H1 (cell line): ENCODE data around the gene PFKFB1. TPM values are rescaled to one million over a fixed set of nuclear protein-coding genes. Genes with fewer than 3 reads are reported as not detected.

ENCODE experiments used
- CTCF ChIA-PET: fragments of 300-600 bp; sonication (Branson Sonifier 250); formaldehyde crosslinking; loops from one replicate; lab custom pipeline; 2021; ENCODE audit not compliant: partially characterized antibody; lab: Charles Lee
- POLR2A ChIA-PET: fragments of 300-600 bp; sonication (Branson Sonifier 250); formaldehyde crosslinking; loops from one replicate; lab custom pipeline; 2021; ENCODE audit warnings: inconsistent platforms; ENCODE audit not compliant: partially characterized antibody; lab: Charles Lee
- DNase-seq, 2 experiments: peaks; one replicate each; pipeline versions ENCODE4 v3.0.0 to v3.0.0-alpha.2; 2010 to 2022; ENCODE audit warnings: low spot score in 2 of 2, low read depth in 1 of 2, mixed read lengths in 1 of 2
- FAIRE-seq: peaks from 2 replicates; lab custom pipeline; 2011; peaks lifted over from hg19 to GRCh38; lab: Jason Lieb, UNC
- H2AFZ ChIP-seq: 2 replicates; pipeline ENCODE4 v1.8.1; 2012; ENCODE audit warnings: low read length, inconsistent platforms
- H2AK5ac ChIP-seq: 2 replicates; pipeline ENCODE4 v1.6.1; 2013; ENCODE audit warnings: low read depth, low read length
- H2BK120ac ChIP-seq: replicated peaks from 2 replicates; pipeline ENCODE3; 2013; ENCODE audit warnings: low read depth, low read length, inconsistent platforms
- H2BK12ac ChIP-seq: 2 replicates; pipeline ENCODE4 v1.6.1; 2013; ENCODE audit warnings: low read depth, low read length
- H2BK15ac ChIP-seq: 2 replicates; pipeline ENCODE4 v1.6.1; 2013; ENCODE audit warnings: low read length
- H2BK20ac ChIP-seq: 2 replicates; pipeline ENCODE4 v1.6.1; 2013; ENCODE audit warnings: low read length
- H2BK5ac ChIP-seq: 2 replicates; pipeline ENCODE4 v1.6.1; 2013; ENCODE audit warnings: low read depth, low read length
- H3K14ac ChIP-seq: 2 replicates; pipeline ENCODE4 v1.6.1; 2013; ENCODE audit warnings: inconsistent platforms; ENCODE audit not compliant: insufficient read length
- H3K18ac ChIP-seq: 2 replicates; pipeline ENCODE4 v1.6.1; 2013; ENCODE audit warnings: low read length; ENCODE audit errors: extremely low read depth
- H3K23ac ChIP-seq: 2 replicates; pipeline ENCODE4 v1.6.1; 2013; ENCODE audit warnings: inconsistent platforms; ENCODE audit not compliant: insufficient read length
- H3K23me2 ChIP-seq: 2 replicates; pipeline ENCODE4 v1.6.1; 2013; ENCODE audit warnings: low read depth, low read length
- H3K27ac ChIP-seq: 2 replicates; pipeline ENCODE4 v1.6.1; 2011; ENCODE audit warnings: low read depth, low read length, inconsistent platforms
- H3K27me3 ChIP-seq, 4 experiments: replicated peaks in 1 of 4; 1 replicate in 1 of 4; 2 replicates in 3 of 4; pipeline versions ENCODE4 v1.6.1 to v1.8.1; 2011 to 2013; ENCODE audit warnings: low read length in 3 of 4, mild to moderate bottlenecking in 3 of 4, inconsistent platforms in 2 of 4, mixed read lengths in 2 of 4, moderate library complexity in 1 of 4; ENCODE audit not compliant: control insufficient read depth in 3 of 4, insufficient read depth in 3 of 4; ENCODE audit errors: extremely low read depth in 1 of 4
- H3K36me3 ChIP-seq, 4 experiments: 2 replicates each; pipeline versions ENCODE4 v1.6.1 to v1.8.1; 2011 to 2013; ENCODE audit warnings: mild to moderate bottlenecking in 4 of 4, low read length in 3 of 4, moderate library complexity in 2 of 4, control low read depth in 1 of 4, inconsistent platforms in 1 of 4; ENCODE audit not compliant: insufficient read depth in 4 of 4, control insufficient read depth in 2 of 4
- H3K4ac ChIP-seq: replicated peaks from 2 replicates; pipeline ENCODE3; 2013; ENCODE audit warnings: low read length, low read depth, mixed read lengths, inconsistent platforms; ENCODE audit not compliant: insufficient read length
- H3K4me1 ChIP-seq, 4 experiments: replicated peaks in 1 of 4; 1 replicate in 1 of 4; 2 replicates in 3 of 4; pipeline versions ENCODE4 v1.6.1 to v1.8.1; 2011 to 2013; ENCODE audit warnings: low read length in 3 of 4, inconsistent platforms in 2 of 4, mixed read lengths in 1 of 4; ENCODE audit not compliant: insufficient read depth in 4 of 4, control insufficient read depth in 3 of 4
- H3K4me2 ChIP-seq, 2 experiments: 2 replicates each; pipeline versions ENCODE4 v1.6.1 to v1.8.1; 2011 to 2013; ENCODE audit warnings: low read depth in 2 of 2, low read length in 2 of 2, control low read depth in 1 of 2, inconsistent platforms in 1 of 2, mild to moderate bottlenecking in 1 of 2; ENCODE audit not compliant: insufficient read depth in 1 of 2
- H3K4me3 ChIP-seq, 4 experiments: fragments of 200-600, 300-600 bp in 1 of 4; sonication (generic), shearing (Covaris generic), sonication (Bioruptor Twin) in 1 of 4; 2 replicates each; pipeline versions ENCODE4 v1.5.1 to v1.8.1; 2011 to 2016; ENCODE audit warnings: low read length in 4 of 4, low read depth in 3 of 4, control low read depth in 2 of 4, inconsistent platforms in 2 of 4, mild to moderate bottlenecking in 2 of 4, mixed read lengths in 1 of 4, moderate library complexity in 1 of 4; ENCODE audit not compliant: insufficient read depth in 2 of 4; ENCODE audit errors: extremely low read depth in 1 of 4
- H3K56ac ChIP-seq: replicated peaks from 2 replicates; pipeline ENCODE3; 2013; ENCODE audit warnings: low read depth, mild to moderate bottlenecking, mixed read lengths, low read length, inconsistent platforms; ENCODE audit not compliant: insufficient read length
- H3K79me1 ChIP-seq: 2 replicates; pipeline ENCODE4 v1.6.1; 2013; ENCODE audit warnings: low read depth, low read length, control low read depth
- H3K79me2 ChIP-seq, 2 experiments: 2 replicates each; pipeline versions ENCODE4 v1.6.1 to v1.8.1; 2012 to 2013; ENCODE audit warnings: low read length in 2 of 2, mild to moderate bottlenecking in 2 of 2, inconsistent platforms in 1 of 2; ENCODE audit not compliant: insufficient read depth in 2 of 2, control insufficient read depth in 1 of 2
- H3K9ac ChIP-seq, 4 experiments: replicated peaks in 1 of 4; 1 replicate in 1 of 4; 2 replicates in 3 of 4; pipeline versions ENCODE4 v1.6.1 to v1.8.1; 2011 to 2013; ENCODE audit warnings: low read depth in 3 of 4, low read length in 3 of 4, control low read depth in 2 of 4, mild to moderate bottlenecking in 2 of 4, moderate library complexity in 2 of 4, inconsistent platforms in 1 of 4; ENCODE audit errors: extremely low read depth in 1 of 4
- H3K9me3 ChIP-seq, 2 experiments: 2 replicates each; pipeline versions ENCODE4 v1.6.1 to v1.8.1; 2012 to 2013; ENCODE audit warnings: mild to moderate bottlenecking in 2 of 2, moderate library complexity in 2 of 2, control low read depth in 1 of 2, inconsistent platforms in 1 of 2, low read depth in 1 of 2, low read length in 1 of 2, mixed read lengths in 1 of 2; ENCODE audit not compliant: insufficient read depth in 2 of 2
- H4K20me1 ChIP-seq, 2 experiments: replicated peaks in 1 of 2; 2 replicates each; pipeline versions ENCODE3 to v1.8.1; 2011 to 2013; ENCODE audit warnings: inconsistent platforms in 2 of 2, low read length in 2 of 2, mild to moderate bottlenecking in 1 of 2; ENCODE audit not compliant: insufficient read depth in 2 of 2, control insufficient read depth in 1 of 2
- H4K5ac ChIP-seq: 2 replicates; pipeline ENCODE4 v1.6.1; 2013; ENCODE audit warnings: low read length, low read depth, mixed read lengths, inconsistent platforms; ENCODE audit not compliant: insufficient read length
- H4K8ac ChIP-seq: 2 replicates; pipeline ENCODE4 v1.8.0; 2013; ENCODE audit warnings: mild to moderate bottlenecking, moderate library complexity, low read length, inconsistent platforms; ENCODE audit not compliant: insufficient read depth; ENCODE audit errors: extremely low read depth
- H4K91ac ChIP-seq: replicated peaks from 2 replicates; pipeline ENCODE3; 2013; ENCODE audit warnings: low read length, mixed read lengths, inconsistent platforms; ENCODE audit not compliant: insufficient read length
- BRCA1 ChIP-seq: IDR thresholded peaks from 2 replicates; pipeline ENCODE4 v1.6.1; 2012; ENCODE audit warnings: low read depth, low read length, improper control_type of control experiment
- CBX8 ChIP-seq: fragments of 300-800, 300-1000 bp; sonication (generic); IDR thresholded peaks from 2 replicates; pipeline ENCODE4 v1.7.1; 2016; ENCODE audit warnings: low read depth, low read length, borderline replicate concordance
- CEBPB ChIP-seq: IDR thresholded peaks from 2 replicates; pipeline ENCODE4 v1.6.1; 2012; ENCODE audit warnings: low read depth, low read length
- CHD2 ChIP-seq: IDR thresholded peaks from 2 replicates; pipeline ENCODE4 v1.6.1; 2012; ENCODE audit warnings: low read length, improper control_type of control experiment
- KDM5A ChIP-seq: fragments of 200-600 bp; IDR thresholded peaks from 2 replicates; pipeline ENCODE4 v1.7.1; 2012; ENCODE audit warnings: mild to moderate bottlenecking, low read length, inconsistent platforms, mixed read lengths
- NANOG ChIP-seq: IDR thresholded peaks from 2 replicates; pipeline ENCODE4 v1.6.1; 2011; ENCODE audit warnings: low read length, low read depth, mild to moderate bottlenecking, inconsistent platforms; ENCODE audit not compliant: insufficient read depth, poor library complexity, severe bottlenecking
- POLR2AphosphoS5 ChIP-seq: IDR thresholded peaks from 2 replicates; pipeline ENCODE4 v1.6.1; 2011; ENCODE audit warnings: low read depth, low read length
- RFX5 ChIP-seq: IDR thresholded peaks from 2 replicates; pipeline ENCODE4 v1.6.1; 2011; ENCODE audit warnings: low read depth, low read length, improper control_type of control experiment, borderline replicate concordance
- SP4 ChIP-seq: IDR thresholded peaks from 2 replicates; pipeline ENCODE4 v1.6.1; 2012; ENCODE audit warnings: low read length, inconsistent platforms
- TAF1 ChIP-seq: IDR thresholded peaks from 2 replicates; pipeline ENCODE4 v1.6.1; 2011; ENCODE audit warnings: mild to moderate bottlenecking, low read depth, low read length
- TAF7 ChIP-seq: optimal IDR thresholded peaks from 2 replicates; pipeline ENCODE3; 2011; ENCODE audit warnings: low read depth, mild to moderate bottlenecking, inconsistent platforms, low read length, moderate library complexity, borderline replicate concordance
- TEAD4 ChIP-seq: IDR thresholded peaks from 2 replicates; pipeline ENCODE4 v1.6.1; 2012; ENCODE audit warnings: low read depth, low read length, inconsistent platforms, mixed read lengths
- YY1 ChIP-seq: IDR thresholded peaks from 2 replicates; pipeline ENCODE4 v1.6.1; 2011; ENCODE audit warnings: low read depth, mild to moderate bottlenecking, low read length
- WGBS, 2 experiments: shearing (Covaris generic) in 1 of 2; methylation state at CpG; one replicate each; pipeline versions ENCODE4 v1.1.6 to v1.1.7; 2013 to 2015; ENCODE audit warnings: low lambda C conversion rate in 2 of 2, mixed read lengths in 2 of 2, inconsistent platforms in 1 of 2, low coverage in 1 of 2, missing lambda C conversion rate in 1 of 2; ENCODE audit not compliant: insufficient replicate concordance in 2 of 2, insufficient coverage in 1 of 2, insufficient read length in 1 of 2; ENCODE audit errors: extremely low coverage in 1 of 2, missing lambda C conversion rate in 1 of 2; 5-methylcytosine and 5-hydroxymethylcytosine counted together
- polyA plus RNA-seq, 7 experiments: library from polyadenylated mRNA; depleted of rRNA in 3 of 7; stranded (reverse) in 5 of 7; unstranded in 2 of 7; fragments of >200 nt in 5 of 7; fragments of 200-250 nt in 2 of 7; gene quantifications; 1 replicate in 5 of 7; 2 replicates in 1 of 7; 4 replicates in 1 of 7; pipeline versions ENCODE4 v1.2.1 to v1.2.3, GENCODE V29; 2011 to 2013; ENCODE audit warnings: missing spikeins in 2 of 7, mixed read lengths in 2 of 7
- total RNA-seq: library from RNA; stranded (reverse); fragmentation: NEBNext Ultra II Directional; extraction: Animal tissue kit (Norgen Biotek cat#: 25700); gene quantifications from 2 replicates; pipeline ENCODE4 v1.2.1, GENCODE V29; 2021

Gene PFKFB1
- total and polyA plus RNA-seq, 2 of the 8 experiments (the other 6 are each of a cell fraction or from before 2014, with no cell fraction given), result 0.26 to 0.30 TPM

- H3K23me2 ChIP-seq, result no peaks in the 10 kb centered on the region
- FAIRE-seq, result peak; percentile 28
- 95% methylated on average over 2 of the region's 2 CpGs; no CpG with 5 or more reads in 1 of the 2 experiments for WGBS, 2 experiments
- H3K23ac ChIP-seq, result no peak overlapping the region
- ChIA-PET POLR2A (no interaction called here), CTCF (no interaction called here)
- H2BK15ac ChIP-seq, result no peak overlapping the region
- H3K79me2 ChIP-seq, result no peaks in the 10 kb centered on the region
- no peak overlapping the region for H2AFZ ChIP-seq
- no peak overlapping the region for H2BK120ac ChIP-seq
- H3K14ac ChIP-seq, result no peak overlapping the region
- H4K8ac ChIP-seq, result no peak overlapping the region
- no peak overlapping the region for H2AK5ac ChIP-seq
- H4K20me1 ChIP-seq, result no peaks in the 10 kb centered on the region
- H3K4me1 ChIP-seq, result no peaks in the 10 kb centered on the region
- H4K91ac ChIP-seq, result no peak overlapping the region
- H3K18ac ChIP-seq, result no peak overlapping the region
- H3K9ac ChIP-seq, result no peak overlapping the region
- no peak overlapping the region for H3K4ac ChIP-seq
- no peak overlapping the region for H3K27ac ChIP-seq
- H3K27me3 ChIP-seq, result no peaks in the 10 kb centered on the region
- no peak overlapping the region for H3K56ac ChIP-seq
- no peaks in the 10 kb centered on the region for H3K36me3 ChIP-seq
- no peak overlapping the region for H2BK20ac ChIP-seq
- DNase-seq, result no peak
- no peaks in the 10 kb centered on the region for H3K9me3 ChIP-seq
- no peaks in the 10 kb centered on the region for H3K79me1 ChIP-seq
- H4K5ac ChIP-seq, result no peak overlapping the region
- H2BK12ac ChIP-seq, result no peak overlapping the region
- H3K4me2 ChIP-seq, result no peak overlapping the region
- no peak overlapping the region for H2BK5ac ChIP-seq
- H3K4me3 ChIP-seq, result no peak overlapping the region
- no peak for TF ChIP-seq POLR2AphosphoS5
- TF ChIP-seq CHD2, result no peak
- TF ChIP-seq TEAD4, result no peak
- TF ChIP-seq NANOG, result no peak
- no peak for TF ChIP-seq BRCA1
- no peak for TF ChIP-seq SP4
- TF ChIP-seq CEBPB, result no peak
- TF ChIP-seq KDM5A, result no peak
- no peak for TF ChIP-seq YY1
- no peak for TF ChIP-seq CBX8
- TF ChIP-seq RFX5, result no peak
- TF ChIP-seq TAF7, result no peak
- no peak for TF ChIP-seq TAF1
Measured at GRCh38 chrX:54991706-54992105, 2.3 kb downstream of the PFKFB1 start.
